K562 (cell line): Measurements from ENCODE around the gene PLEKHO1. TPM values are rescaled to one million over a fixed set of nuclear protein-coding genes. Genes with fewer than 3 reads are reported as not detected.

ENCODE experiments used
- ATF1 ChIP-seq, 2 experiments: fragments of 450-650 bp in 1 of 2; IDR thresholded peaks; 2 replicates each; pipeline ENCODE4 v1.6.1; 2016; ENCODE audit warnings: missing compliant biosample characterization in 1 of 2, missing genetic modification characterization in 1 of 2
- BCOR ChIP-seq: fragments of 450-650 bp; IDR thresholded peaks from 2 replicates; pipeline ENCODE4 v1.6.1; 2016
- CEBPB ChIP-seq: fragments of 450-650 bp; IDR thresholded peaks from 2 replicates; pipeline ENCODE4 v1.6.1; 2016; ENCODE audit warnings: missing genetic modification characterization, missing compliant biosample characterization
- HES1 ChIP-seq: fragments of 450-650 bp; IDR thresholded peaks from 2 replicates; pipeline ENCODE4 v1.6.1; 2016; ENCODE audit warnings: low read depth, mild to moderate bottlenecking, moderate library complexity
- NFE2 ChIP-seq: IDR thresholded peaks from 2 replicates; pipeline ENCODE4 v1.6.1; 2014; ENCODE audit warnings: antibody characterized with exemption, low read depth
- PKNOX1 ChIP-seq: fragments of 450-650 bp; IDR thresholded peaks from 2 replicates; pipeline ENCODE4 v1.6.1; 2016
- PREB ChIP-seq: sonication (generic); formaldehyde crosslinking; IDR thresholded peaks from 2 replicates; pipeline ENCODE4 v1.8.1; 2023; ENCODE audit warnings: mild to moderate bottlenecking, missing genetic modification reagents
- RFX1 ChIP-seq: fragments of 450-650 bp; IDR thresholded peaks from 2 replicates; pipeline ENCODE4 v1.6.1; 2016; ENCODE audit warnings: mild to moderate bottlenecking, moderate library complexity
- SUPT5H ChIP-seq: fragments of 450-650 bp; IDR thresholded peaks from 2 replicates; pipeline ENCODE4 v1.6.1; 2016
- TAF9B ChIP-seq: fragments of 450-650 bp; IDR thresholded peaks from 2 replicates; pipeline ENCODE4 v1.6.1; 2018; ENCODE audit warnings: mild to moderate bottlenecking; ENCODE audit not compliant: partially characterized antibody
- ZNF3 ChIP-seq: fragments of 250-450 bp; sonication (Bioruptor Pico); IDR thresholded peaks from 2 replicates; pipeline ENCODE4 v1.5.0; 2021; ENCODE audit warnings: mild to moderate bottlenecking, moderate library complexity
- ZNF316 ChIP-seq: fragments of 450-650 bp; IDR thresholded peaks from 2 replicates; pipeline ENCODE4 v1.6.1; 2016
- ZNF644 ChIP-seq: fragments of 200-800 bp; sonication (Bioruptor generic); IDR thresholded peaks from 2 replicates; pipeline ENCODE4 v1.6.1; 2016; ENCODE audit warnings: low read depth, missing genetic modification characterization, missing compliant biosample characterization
- polyA plus RNA-seq, 8 experiments: library from polyadenylated mRNA; depleted of rRNA in 4 of 8; stranded (reverse) in 5 of 8; unstranded in 3 of 8; fragments of >200 nt; fragmentation: Nextera tagmentation in 2 of 8; fragmentation: Illumina TruSeq in 1 of 8; extraction: Ambion mirVana in 2 of 8; extraction: Trizol in 1 of 8; gene quantifications; 2 replicates each; pipeline versions ENCODE4 v1.2.1 to v1.2.3, GENCODE V29; 2011 to 2014; ENCODE audit warnings: inconsistent platforms in 1 of 8, missing spikeins in 1 of 8
- total RNA-seq, 7 experiments: library from RNA; depleted of rRNA in 6 of 7; stranded (reverse); fragments of >200 nt in 6 of 7; fragmentation: Illumina TruSeq in 2 of 7; extraction: Trizol in 2 of 7; gene quantifications; 2 replicates each; pipeline versions ENCODE4 v1.2.1 to v1.2.3, GENCODE V29; 2011 to 2021; ENCODE audit warnings: low replicate concordance in 1 of 7
- TF ChIP-seq, protein P1 (sequence below), 3 experiments: IDR thresholded peaks in 2 of 3; conservative IDR thresholded peaks in 1 of 3; 2 replicates each; pipeline ENCODE4 v1.5.1; 2011 to 2012; ENCODE audit warnings: low read length in 3 of 3, mild to moderate bottlenecking in 3 of 3, control low read depth in 2 of 3, improper control_type of control experiment in 1 of 3, inconsistent platforms in 1 of 3, low read depth in 1 of 3, mixed read lengths in 1 of 3, moderate library complexity in 1 of 3; ENCODE audit not compliant: insufficient read depth in 2 of 3
- TF ChIP-seq, protein P2 (sequence below): IDR thresholded peaks from 2 replicates; pipeline ENCODE4 v1.6.1; 2014; ENCODE audit warnings: antibody characterized with exemption

The PLEKHO1 gene
- total and polyA plus RNA-seq, 9 of the 15 experiments (the other 6 are each of a cell fraction or from before 2014, with no cell fraction given) = 0.39 to 16.2 (median 9.6) TPM

DNA sequence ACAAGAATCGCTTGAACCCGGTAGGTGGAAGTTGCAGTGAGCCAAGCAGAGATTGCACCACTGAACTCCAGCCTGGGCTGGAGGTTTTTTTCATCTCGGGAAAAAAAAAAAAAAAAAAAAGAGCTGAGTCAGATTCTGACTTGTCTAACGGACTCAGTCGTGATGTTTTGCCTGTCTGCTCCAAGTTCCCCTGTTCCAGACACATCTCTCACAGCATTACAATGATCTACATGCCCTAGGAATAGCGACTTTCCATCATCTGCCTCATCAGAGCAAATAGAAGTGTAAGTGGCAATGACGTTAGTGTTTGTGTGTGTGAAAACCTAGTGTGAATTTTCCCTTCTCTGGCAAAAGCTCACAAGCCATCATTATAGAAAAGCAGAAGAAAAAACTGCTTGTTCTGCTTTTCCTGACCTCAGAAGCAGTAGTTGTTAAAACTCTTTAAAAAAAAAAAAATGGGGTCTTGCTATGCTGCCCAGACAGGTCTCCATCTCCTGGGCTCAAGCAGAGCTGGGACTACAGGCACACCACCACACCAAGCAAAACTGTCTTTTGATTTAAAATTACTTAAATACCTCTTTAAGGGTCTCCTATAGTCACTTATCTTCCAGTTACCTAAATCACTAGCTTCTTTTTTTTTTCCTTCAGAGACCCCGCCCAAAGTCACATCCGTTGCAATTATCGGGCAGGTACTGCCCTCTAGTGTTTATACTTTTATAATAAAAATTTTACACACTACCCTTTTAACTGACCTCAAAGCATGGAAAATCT, 37.3 kb downstream of the PLEKHO1 start (continued):
- TF ChIP-seq, protein P1, sequence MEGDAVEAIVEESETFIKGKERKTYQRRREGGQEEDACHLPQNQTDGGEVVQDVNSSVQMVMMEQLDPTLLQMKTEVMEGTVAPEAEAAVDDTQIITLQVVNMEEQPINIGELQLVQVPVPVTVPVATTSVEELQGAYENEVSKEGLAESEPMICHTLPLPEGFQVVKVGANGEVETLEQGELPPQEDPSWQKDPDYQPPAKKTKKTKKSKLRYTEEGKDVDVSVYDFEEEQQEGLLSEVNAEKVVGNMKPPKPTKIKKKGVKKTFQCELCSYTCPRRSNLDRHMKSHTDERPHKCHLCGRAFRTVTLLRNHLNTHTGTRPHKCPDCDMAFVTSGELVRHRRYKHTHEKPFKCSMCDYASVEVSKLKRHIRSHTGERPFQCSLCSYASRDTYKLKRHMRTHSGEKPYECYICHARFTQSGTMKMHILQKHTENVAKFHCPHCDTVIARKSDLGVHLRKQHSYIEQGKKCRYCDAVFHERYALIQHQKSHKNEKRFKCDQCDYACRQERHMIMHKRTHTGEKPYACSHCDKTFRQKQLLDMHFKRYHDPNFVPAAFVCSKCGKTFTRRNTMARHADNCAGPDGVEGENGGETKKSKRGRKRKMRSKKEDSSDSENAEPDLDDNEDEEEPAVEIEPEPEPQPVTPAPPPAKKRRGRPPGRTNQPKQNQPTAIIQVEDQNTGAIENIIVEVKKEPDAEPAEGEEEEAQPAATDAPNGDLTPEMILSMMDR (IDR thresholded peaks at IDR 0.05 in 2 of 3, conservative IDR thresholded peaks at IDR 0.05 in 1 of 3; ENCODE audit: insufficient read depth in 2 of 3, low read depth in 1 of 3, low read length in 3 of 3) = peak; percentile 29 to 72 (median 51); a peak in 5 of 6 replicates
- peak; percentile 99 for TF ChIP-seq ZNF316
- no peak for TF ChIP-seq SUPT5H
- peak; percentile 40 for TF ChIP-seq TAF9B
- peak; percentile 95 for TF ChIP-seq BCOR
- TF ChIP-seq HES1 = no peak
- TF ChIP-seq ZNF644 (tag) = no peak
- no peak for TF ChIP-seq ATF1 (CRISPR knock-in tag; IDR thresholded peaks at IDR 0.05)
- TF ChIP-seq ATF1 (tag; IDR thresholded peaks at IDR 0.05) = peak; percentile 44
- peak; percentile 34; the same call in 1 of the 2 replicates for TF ChIP-seq PKNOX1
- TF ChIP-seq ZNF3 (CRISPR knock-in tag) = no peak
- peak; percentile 60 for TF ChIP-seq CEBPB (tag)
- no peak for TF ChIP-seq PREB (CRISPR knock-in tag)
- peak; percentile 76 for TF ChIP-seq NFE2
- TF ChIP-seq RFX1 = no peak
- TF ChIP-seq, protein P2, sequence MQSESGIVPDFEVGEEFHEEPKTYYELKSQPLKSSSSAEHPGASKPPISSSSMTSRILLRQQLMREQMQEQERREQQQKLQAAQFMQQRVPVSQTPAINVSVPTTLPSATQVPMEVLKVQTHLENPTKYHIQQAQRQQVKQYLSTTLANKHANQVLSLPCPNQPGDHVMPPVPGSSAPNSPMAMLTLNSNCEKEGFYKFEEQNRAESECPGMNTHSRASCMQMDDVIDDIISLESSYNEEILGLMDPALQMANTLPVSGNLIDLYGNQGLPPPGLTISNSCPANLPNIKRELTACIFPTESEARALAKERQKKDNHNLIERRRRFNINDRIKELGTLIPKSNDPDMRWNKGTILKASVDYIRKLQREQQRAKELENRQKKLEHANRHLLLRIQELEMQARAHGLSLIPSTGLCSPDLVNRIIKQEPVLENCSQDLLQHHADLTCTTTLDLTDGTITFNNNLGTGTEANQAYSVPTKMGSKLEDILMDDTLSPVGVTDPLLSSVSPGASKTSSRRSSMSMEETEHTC = no peak
- TF ChIP-seq, all 486 proteins: peak for 50
